GM23248 (cell line): ENCODE measurements around the gene FOXO1. TPM values are rescaled to one million over a fixed set of nuclear protein-coding genes. Genes with fewer than 3 reads are reported as not detected.

Experiments used
- DNase-seq: peaks from one replicate; pipeline ENCODE4 v3.0.0-alpha.2; 2015
- H2AFZ ChIP-seq: fragments of 200-600 bp; sonication (generic); 2 replicates; pipeline ENCODE4 v1.6.1; 2016; ENCODE audit warnings: antibody characterized with exemption
- H3F3A ChIP-seq: fragments of 200-600 bp; sonication (generic); 2 replicates; pipeline ENCODE4 v1.6.1; 2016; ENCODE audit warnings: mild to moderate bottlenecking, antibody characterized with exemption, mixed run types; ENCODE audit not compliant: insufficient read depth
- H3K27ac ChIP-seq: fragments of 200-600 bp; sonication (generic); 2 replicates; pipeline ENCODE4 v1.5.1; 2016; ENCODE audit warnings: mild to moderate bottlenecking
- H3K27me3 ChIP-seq: fragments of 200-600 bp; sonication (generic); replicated peaks from 2 replicates; pipeline ENCODE4 v1.6.1; 2016; ENCODE audit warnings: mild to moderate bottlenecking; ENCODE audit not compliant: insufficient read depth
- H3K36me3 ChIP-seq: fragments of 200-600 bp; sonication (generic); 2 replicates; pipeline ENCODE4 v1.6.1; 2016; ENCODE audit warnings: low read depth, mild to moderate bottlenecking
- H3K4me1 ChIP-seq: fragments of 200-600 bp; sonication (generic); 2 replicates; pipeline ENCODE4 v1.6.1; 2016; ENCODE audit warnings: mild to moderate bottlenecking; ENCODE audit not compliant: insufficient read depth
- H3K4me2 ChIP-seq: fragments of 200-600 bp; sonication (generic); one replicate; pipeline ENCODE4 v1.6.1; 2016; ENCODE audit warnings: mild to moderate bottlenecking; ENCODE audit not compliant: unreplicated experiment
- H3K4me3 ChIP-seq: fragments of 200-600 bp; sonication (generic); 2 replicates; pipeline ENCODE4 v1.5.1; 2016; ENCODE audit warnings: mild to moderate bottlenecking
- H3K79me2 ChIP-seq: fragments of 200-600 bp; sonication (generic); 2 replicates; pipeline ENCODE4 v1.6.1; 2016; ENCODE audit warnings: mild to moderate bottlenecking; ENCODE audit not compliant: insufficient read depth
- H3K9ac ChIP-seq: fragments of 200-600 bp; sonication (generic); 2 replicates; pipeline ENCODE4 v1.6.1; 2016; ENCODE audit warnings: mild to moderate bottlenecking
- H3K9me2 ChIP-seq: fragments of 200-600 bp; sonication (generic); 2 replicates; pipeline ENCODE4 v1.6.1; 2016; ENCODE audit warnings: mixed run types, mild to moderate bottlenecking, moderate library complexity; ENCODE audit not compliant: insufficient read depth
- H3K9me3 ChIP-seq: fragments of 200-600 bp; sonication (generic); one replicate; pipeline ENCODE4 v1.6.1; 2017; ENCODE audit warnings: low read depth
- H4K20me1 ChIP-seq: fragments of 200-600 bp; sonication (generic); 2 replicates; pipeline ENCODE4 v1.6.0; 2016; ENCODE audit not compliant: insufficient read depth
- EZH2 ChIP-seq: fragments of 200-600 bp; sonication (generic); IDR thresholded peaks from 2 replicates; pipeline ENCODE4 v1.6.1; 2018; ENCODE audit warnings: antibody characterized with exemption, mild to moderate bottlenecking; ENCODE audit not compliant: insufficient read depth, poor library complexity, severe bottlenecking
- EZH2phosphoT487 ChIP-seq: fragments of 200-600 bp; sonication (generic); IDR thresholded peaks from 2 replicates; pipeline ENCODE4 v1.6.1; 2018; ENCODE audit warnings: antibody characterized with exemption, moderate library complexity, mild to moderate bottlenecking, low read depth; ENCODE audit not compliant: insufficient read depth
- WGBS, 2 experiments: methylation state at CpG; one replicate each; pipeline ENCODE4 v1.1.6; 2015 to 2017; ENCODE audit warnings: low lambda C conversion rate in 2 of 2, low coverage in 1 of 2; ENCODE audit errors: missing lambda C conversion rate in 2 of 2; 5-methylcytosine and 5-hydroxymethylcytosine counted together
- in situ Hi-C: fragments of 300-500 bp; cut with MboI; formaldehyde crosslinking; loops from 2 replicates; pipeline ENCODE4 v1.15.0; 2020
- polyA plus RNA-seq: library from polyadenylated mRNA; unstranded; fragments of >200 nt; fragmentation: Nextera tagmentation; extraction: Ambion mirVana; gene quantifications from 2 replicates; pipeline ENCODE4 v1.2.1, GENCODE V29; 2016
- total RNA-seq: library from RNA; depleted of rRNA; stranded (reverse); fragments of >200 nt; shearing (Covaris generic); gene quantifications from 2 replicates; pipeline ENCODE4 v1.2.3, GENCODE V29; 2014

The FOXO1 gene
- total and polyA plus RNA-seq, 2 experiments from 2014 or later = 0.59 to 1.1 TPM

GRCh38 chr13:40535345-40535836 lies 131.1 kb downstream of the FOXO1 start:
- WGBS, 2 experiments = 71 to 76% methylated on average over 20 to 27 of the region's 27 CpGs
- H3K4me2 ChIP-seq = no peak overlapping the region
- H3K4me1 ChIP-seq = peaks cover 5% of the 10 kb centered on the region
- H3K79me2 ChIP-seq = no peaks in the 10 kb centered on the region
- no peaks in the 10 kb centered on the region for H4K20me1 ChIP-seq
- H3K4me3 ChIP-seq = no peak overlapping the region
- H3K27ac ChIP-seq = no peak overlapping the region
- H3K36me3 ChIP-seq = no peaks in the 10 kb centered on the region
- no peak overlapping the region for H3K9ac ChIP-seq
- no peaks in the 10 kb centered on the region for H3K9me3 ChIP-seq
- H3K27me3 ChIP-seq = no peaks in the 10 kb centered on the region
- in situ Hi-C loops = no loop called here
- no peak for DNase-seq
- H3F3A ChIP-seq = peaks cover 8% of the 10 kb centered on the region; the same call in 1 of the 2 replicates
- TF ChIP-seq EZH2phosphoT487 = no peak
- TF ChIP-seq EZH2 = no peak
- no peak overlapping the region for H2AFZ ChIP-seq
- H3K9me2 ChIP-seq = 0 out of 2 replicates have a peak, but pooled peaks cover 6% of the 10 kb centered on the region

GRCh38 chr13:40534456-40534855 lies 132.0 kb downstream of the FOXO1 start:
- no peaks in the 10 kb centered on the region for H3K4me1 ChIP-seq
- H3K27me3 ChIP-seq = no peaks in the 10 kb centered on the region
- no peaks in the 10 kb centered on the region for H3K36me3 ChIP-seq
- no peaks in the 10 kb centered on the region for H3F3A ChIP-seq
- H3K9me2 ChIP-seq = 0 out of 2 replicates have a peak, but pooled peaks cover 6% of the 10 kb centered on the region
- no peaks in the 10 kb centered on the region for H3K79me2 ChIP-seq
- no peak overlapping the region for H3K4me3 ChIP-seq
- H3K4me2 ChIP-seq = no peak overlapping the region
- no peak overlapping the region for H3K27ac ChIP-seq
- no peak for DNase-seq
- in situ Hi-C loops = no loop called here
- no peak overlapping the region for H3K9ac ChIP-seq
- WGBS, 2 experiments = 83 to 84% methylated on average over 4 of the region's 4 CpGs
- no peaks in the 10 kb centered on the region for H4K20me1 ChIP-seq
- no peak for TF ChIP-seq EZH2
- TF ChIP-seq EZH2phosphoT487 = no peak
- H3K9me3 ChIP-seq = no peaks in the 10 kb centered on the region
- H2AFZ ChIP-seq = no peak overlapping the region

GRCh38 chr13:40533072-40533471 lies 133.4 kb downstream of the FOXO1 start:
- no peak overlapping the region for H3K4me3 ChIP-seq
- H3K4me1 ChIP-seq = no peaks in the 10 kb centered on the region
- no peaks in the 10 kb centered on the region for H3K79me2 ChIP-seq
- H2AFZ ChIP-seq = no peak overlapping the region
- no peak overlapping the region for H3K4me2 ChIP-seq
- DNase-seq = no peak
- no peak overlapping the region for H3K27ac ChIP-seq
- TF ChIP-seq EZH2 (no peak), EZH2phosphoT487 (no peak)
- H4K20me1 ChIP-seq = no peaks in the 10 kb centered on the region
- H3K9ac ChIP-seq = no peak overlapping the region
- H3K9me3 ChIP-seq = no peaks in the 10 kb centered on the region
- H3F3A ChIP-seq = no peaks in the 10 kb centered on the region
- 0 out of 2 replicates have a peak, but pooled peaks cover 6% of the 10 kb centered on the region for H3K9me2 ChIP-seq
- no peaks in the 10 kb centered on the region for H3K36me3 ChIP-seq
- in situ Hi-C loops = no loop called here
- H3K27me3 ChIP-seq = no peaks in the 10 kb centered on the region
- 84 to 88% methylated on average over 8 of the region's 8 CpGs for WGBS, 2 experiments

GRCh38 chr13:40530961-40531360 lies 135.5 kb downstream of the FOXO1 start:
- 51 to 52% methylated on average over 1 of the region's 1 CpG for WGBS, 2 experiments

More at GRCh38 chr13:40530961-40531360, 135.5 kb downstream of the FOXO1 start:
- Histone ChIP-seq H3K9ac (no peak overlapping the region), H3K79me2 (no peaks in the 10 kb centered on the region), H3K9me2 (0 out of 2 replicates have a peak, but pooled peaks cover 6% of the 10 kb centered on the region), H3K4me1 (no peaks in the 10 kb centered on the region), H3K4me2 (no peak overlapping the region), H3K36me3 (no peaks in the 10 kb centered on the region), H3K9me3 (no peaks in the 10 kb centered on the region), H3K4me3 (no peak overlapping the region), H2AFZ (no peak overlapping the region), H3F3A (no peaks in the 10 kb centered on the region), H3K27me3 (no peaks in the 10 kb centered on the region), H4K20me1 (no peaks in the 10 kb centered on the region), H3K27ac (no peak overlapping the region)
- TF ChIP-seq EZH2phosphoT487 (no peak), EZH2 (no peak)
- in situ Hi-C loops = no loop called here
- no peak for DNase-seq
